Fibroblast of mammary gland (primary cell): ENCODE results near the gene PACS2.

Experiments
- DNase-seq: peaks from one replicate; pipeline ENCODE4 v3.0.0-alpha.2; 2010; ENCODE audit warnings: low read depth
- H3K4me3 ChIP-seq: 2 replicates; pipeline ENCODE4 v1.5.1; 2011; ENCODE audit warnings: low read depth, mild to moderate bottlenecking, low read length, moderate library complexity; ENCODE audit not compliant: control insufficient read depth
- CTCF ChIP-seq: conservative IDR thresholded peaks from 2 replicates; pipeline ENCODE4 v1.5.1; 2011; ENCODE audit warnings: low read depth, low read length, inconsistent platforms; ENCODE audit not compliant: control insufficient read depth, insufficient read depth

Gene PACS2

GRCh38 chr14:105379946-105380345, 65.4 kb downstream of the PACS2 start:
- no peak for DNase-seq
- no peak overlapping the region for H3K4me3 ChIP-seq
- TF ChIP-seq CTCF, result no peak

- no peak overlapping the region for H3K4me3 ChIP-seq
- no peak for TF ChIP-seq CTCF
- DNase-seq, result no peak
Observed at GRCh38 chr14:105380756-105381155, 66.2 kb downstream of the PACS2 start.

- H3K4me3 ChIP-seq, result no peak overlapping the region
- TF ChIP-seq CTCF, result no peak
- no peak for DNase-seq
Observed at GRCh38 chr14:105381446-105382342, 67.1 kb downstream of the PACS2 start.

- no peak for TF ChIP-seq CTCF
- H3K4me3 ChIP-seq, result no peak overlapping the region
- no peak for DNase-seq
Observed at GRCh38 chr14:105382343-105383082, 68.0 kb downstream of the PACS2 start.

GRCh38 chr14:105383083-105383730, 68.7 kb downstream of the PACS2 start:
- no peak overlapping the region for H3K4me3 ChIP-seq
- no peak for DNase-seq
- TF ChIP-seq CTCF, result no peak

- DNase-seq, result no peak
- no peak for TF ChIP-seq CTCF
- H3K4me3 ChIP-seq, result no peak overlapping the region
Observed at GRCh38 chr14:105384041-105384557, 69.6 kb downstream of the PACS2 start.
